ENCODE results near the gene DUXA.

DUXA gene

DNA sequence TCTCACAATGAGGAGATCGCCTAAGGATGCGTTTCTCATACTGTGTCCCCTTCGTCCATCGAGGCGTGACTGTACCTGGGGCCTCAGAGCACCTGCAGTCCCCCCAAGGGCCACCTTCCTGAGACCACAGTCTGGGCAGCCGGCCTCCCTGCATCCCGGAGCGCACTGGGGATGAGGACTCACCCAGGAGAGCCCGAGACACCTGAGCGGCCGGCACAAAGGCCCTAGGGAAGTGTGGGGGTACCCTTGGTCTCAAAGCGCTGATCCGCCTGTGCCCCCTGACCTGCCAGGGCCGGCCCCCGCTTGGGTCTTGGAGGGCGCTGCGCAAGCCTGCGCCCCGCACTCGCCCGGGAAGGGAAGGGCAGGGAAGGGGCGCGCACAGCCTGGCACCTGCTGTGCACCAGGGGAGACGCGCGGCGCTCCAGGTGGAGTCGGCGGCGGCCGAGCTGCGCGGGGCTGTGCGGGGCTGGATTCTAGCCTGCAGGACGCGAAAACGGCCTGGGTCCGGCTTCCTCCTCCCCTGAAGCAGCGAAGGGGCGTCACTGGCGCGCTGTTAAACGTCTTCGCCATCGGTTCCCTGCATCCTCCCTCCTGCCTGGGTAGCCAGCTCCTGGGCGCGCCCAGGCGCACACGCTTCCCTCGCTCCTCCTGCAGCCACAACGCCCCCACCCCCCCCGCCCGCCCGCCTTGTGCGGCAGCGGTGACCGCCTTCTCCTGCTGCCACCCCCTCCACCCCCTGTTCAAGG, 61.1 kb downstream of the DUXA start:
- DNase-seq (ENCODE audit: low read depth in 2 of 2, low spot score in 1 of 2): no peak
